GM21381 (cell line): ENCODE data around the gene PDPK1.
"Not testable (repeated sequence)": the region's sequence is repeated elsewhere in the genome, so short reads cannot be mapped to it uniquely, and the experiment has no call there.

Source experiments
- ATAC-seq: cut with Tn5 transposase; IDR thresholded peaks from one replicate; pipeline ENCODE4 v1.9.1; 2021; ENCODE audit warnings: mild to moderate bottlenecking, moderate library complexity; ENCODE audit not compliant: unreplicated experiment

The PDPK1 gene

GRCh38 chr16:2520784-2521531 lies 16.9 kb upstream of the PDPK1 start:
- ATAC-seq: peak; percentile 16

- ATAC-seq: no peak
Measured at GRCh38 chr16:2523801-2524231, 14.0 kb upstream of the PDPK1 start.

GRCh38 chr16:2524339-2524938 lies 13.4 kb upstream of the PDPK1 start:
- no peak for ATAC-seq

GRCh38 chr16:2526135-2526534 lies 11.7 kb upstream of the PDPK1 start:
- no peak for ATAC-seq

- ATAC-seq: no peak
Measured at GRCh38 chr16:2527071-2527783, 10.6 kb upstream of the PDPK1 start.

- no peak for ATAC-seq
Measured at GRCh38 chr16:2527784-2528100, 10.1 kb upstream of the PDPK1 start.

GRCh38 chr16:2528161-2529060 lies 9.4 kb upstream of the PDPK1 start:
- ATAC-seq: no peak

GRCh38 chr16:2529061-2529931 lies 8.5 kb upstream of the PDPK1 start:
- ATAC-seq: no peak

- ATAC-seq: no peak
Measured at GRCh38 chr16:2529961-2530628, 7.7 kb upstream of the PDPK1 start.

- ATAC-seq: no peak
Measured at GRCh38 chr16:2530629-2531318, 7.0 kb upstream of the PDPK1 start.

GRCh38 chr16:2531371-2531695 lies 6.5 kb upstream of the PDPK1 start, which contains the start of gene CEMP1:
Gene CEMP1 (minus strand): TSS chr16:2531408. CDS start chr16:2531073, 335 bp downstream.
- ATAC-seq: no peak

GRCh38 chr16:2531696-2532493 lies 5.9 kb upstream of the PDPK1 start:
- ATAC-seq: peak; percentile 84

GRCh38 chr16:2532494-2533141 lies 5.2 kb upstream of the PDPK1 start:
- ATAC-seq: no peak

- not testable (repeated sequence) for ATAC-seq
Measured at GRCh38 chr16:2533142-2533755, 4.6 kb upstream of the PDPK1 start.

GRCh38 chr16:2533912-2534311 lies 3.9 kb upstream of the PDPK1 start:
- ATAC-seq: no peak

- not testable (repeated sequence) for ATAC-seq
Measured at GRCh38 chr16:2534335-2534734, 3.5 kb upstream of the PDPK1 start.

- no peak for ATAC-seq
Measured at GRCh38 chr16:2535625-2536013, 2.2 kb upstream of the PDPK1 start.
